Type B pancreatic cell (in vitro differentiated cells): Measurements from ENCODE around the gene SERINC1. TPM values are rescaled to one million over a fixed set of nuclear protein-coding genes. Genes with fewer than 3 reads are reported as not detected.

ENCODE experiments used
- DNase-seq: peaks from one replicate; pipeline ENCODE4 v3.0.0; 2021; ENCODE audit warnings: mixed read lengths; ENCODE audit not compliant: unreplicated experiment; ENCODE audit errors: extremely low spot score
- H3K27ac Mint-ChIP-seq: 2 replicates; pipeline ENCODE4 v1.8.0; 2021; ENCODE audit warnings: mild to moderate bottlenecking, mixed read lengths
- H3K27me3 Mint-ChIP-seq: 2 replicates; pipeline ENCODE4 v1.8.0; 2021; ENCODE audit warnings: mixed read lengths
- H3K36me3 Mint-ChIP-seq: 2 replicates; pipeline ENCODE4 v1.8.0; 2021; ENCODE audit warnings: mixed read lengths
- H3K4me1 Mint-ChIP-seq: one replicate; pipeline ENCODE4 v1.8.0; 2021; ENCODE audit warnings: mixed read lengths; ENCODE audit not compliant: unreplicated experiment
- H3K4me3 Mint-ChIP-seq: 2 replicates; pipeline ENCODE4 v1.8.0; 2021; ENCODE audit warnings: mild to moderate bottlenecking, mixed read lengths
- H3K9me3 Mint-ChIP-seq: 2 replicates; pipeline ENCODE4 v1.8.0; 2021; ENCODE audit warnings: mixed read lengths
- CTCF ChIP-seq: fragments of 200-600 bp; sonication (generic); conservative IDR thresholded peaks from 2 replicates; pipeline ENCODE4 v1.5.0; 2021; ENCODE audit warnings: antibody characterized with exemption, mild to moderate bottlenecking
- total RNA-seq: library from RNA; stranded (reverse); gene quantifications from 2 replicates; pipeline ENCODE4 v1.2.1, GENCODE V29; 2021; ENCODE audit warnings: low replicate concordance

The SERINC1 gene
- total RNA-seq, 1 donor from 2014 or later: 101 TPM

GRCh38 chr6:122422614-122423267, 48.9 kb downstream of the SERINC1 start:
- TF ChIP-seq CTCF: no peak
- Mint-ChIP-seq H3K27ac (no peak overlapping the region), H3K4me3 (no peak overlapping the region), H3K36me3 (peaks cover 40% of the 10 kb centered on the region), H3K4me1 (no peaks in the 10 kb centered on the region), H3K9me3 (no peaks in the 10 kb centered on the region), H3K27me3 (no peaks in the 10 kb centered on the region)
- DNase-seq: no peak

GRCh38 chr6:122422003-122422402, 49.6 kb downstream of the SERINC1 start:
- TF ChIP-seq CTCF: no peak
- no peak overlapping the region for H3K27ac Mint-ChIP-seq
- H3K27me3 Mint-ChIP-seq: no peaks in the 10 kb centered on the region

GRCh38 chr6:122416825-122417224, 54.8 kb downstream of the SERINC1 start:
- Mint-ChIP-seq H3K27me3 (no peaks in the 10 kb centered on the region), H3K4me3 (no peak overlapping the region), H3K9me3 (no peaks in the 10 kb centered on the region), H3K4me1 (no peaks in the 10 kb centered on the region), H3K36me3 (peaks cover 29% of the 10 kb centered on the region), H3K27ac (no peak overlapping the region)
- TF ChIP-seq CTCF: no peak
- DNase-seq: no peak

More at GRCh38 chr6:122422003-122422402, 49.6 kb downstream of the SERINC1 start:
- DNase-seq: no peak
- no peaks in the 10 kb centered on the region for H3K4me1 Mint-ChIP-seq
- no peaks in the 10 kb centered on the region for H3K9me3 Mint-ChIP-seq
- H3K36me3 Mint-ChIP-seq: peaks cover 36% of the 10 kb centered on the region
- no peak overlapping the region for H3K4me3 Mint-ChIP-seq

GRCh38 chr6:122412001-122412400, 59.6 kb downstream of the SERINC1 start:
- TF ChIP-seq CTCF: no peak
- Mint-ChIP-seq H3K4me3 (no peak overlapping the region), H3K27ac (no peak overlapping the region), H3K27me3 (no peaks in the 10 kb centered on the region), H3K36me3 (peaks cover 23% of the 10 kb centered on the region), H3K9me3 (no peaks in the 10 kb centered on the region), H3K4me1 (peaks cover 17% of the 10 kb centered on the region)
- DNase-seq: no peak

- Mint-ChIP-seq H3K9me3 (peaks cover 5% of the 10 kb centered on the region), H3K36me3 (peaks cover 39% of the 10 kb centered on the region), H3K27ac (no peak overlapping the region), H3K4me3 (no peak overlapping the region), H3K27me3 (no peaks in the 10 kb centered on the region), H3K4me1 (peaks cover 25% of the 10 kb centered on the region)
- no peak for DNase-seq
- no peak for TF ChIP-seq CTCF
These were observed 62.7 kb downstream of the SERINC1 start for GRCh38 chr6:122408702-122409458.
